Lower leg skin (tissue), 4 donors: ENCODE data around the gene ABHD2. TPM values are rescaled to one million over a fixed set of nuclear protein-coding genes. Genes with fewer than 3 reads are reported as not detected.
"Not testable (repeated sequence)": the region's sequence is repeated elsewhere in the genome, so short reads cannot be mapped to it uniquely, and the experiment has no call there.

Experiments
- DNase-seq, 2 donors: peaks; one replicate each; pipeline ENCODE4 v3.0.0-alpha.2; 2019; ENCODE audit warnings: low spot score in 2 of 2
- H3K4me3 ChIP-seq: fragments of 200-600 bp; sonication (generic); 2 replicates; pipeline ENCODE4 v1.5.1; 2017; ENCODE audit warnings: mild to moderate bottlenecking, low read depth; ENCODE audit not compliant: poor library complexity, severe bottlenecking
- CTCF ChIP-seq, 3 donors: fragments of 450-650 bp; IDR thresholded peaks; one replicate each; pipeline ENCODE4 v1.5.1; 2016; ENCODE audit warnings: antibody characterized with exemption in 3 of 3, mild to moderate bottlenecking in 3 of 3, moderate library complexity in 2 of 3
- POLR2A ChIP-seq, 2 donors: fragments of 450-650 bp; IDR thresholded peaks; one replicate each; pipeline ENCODE4 v1.6.1; 2016 to 2017; ENCODE audit warnings: antibody characterized with exemption in 2 of 2, mild to moderate bottlenecking in 1 of 2, moderate library complexity in 1 of 2
- WGBS, 2 donors: methylation state at CpG; one replicate each; pipeline ENCODE4 v1.1.5; 2018; 5-methylcytosine and 5-hydroxymethylcytosine counted together
- intact Hi-C: fragments of 100-400 bp; cut with DNase I; formaldehyde crosslinking; loops from one replicate; pipeline ENCODE4 v1.15.0; 2023; ENCODE audit warnings: low total_unique reads
- total RNA-seq, 4 donors: library from RNA; depleted of rRNA; stranded (reverse); fragments of >200 nt; gene quantifications; one replicate each; pipeline ENCODE4 v1.1.0, GENCODE V29; 2016

ABHD2 gene
- total RNA-seq, 4 donors from 2014 or later, result 21.5 to 57.3 (median 38.5) TPM

- 60 to 66% methylated on average over 1 of the region's 1 CpG for WGBS, 2 donors
- intact Hi-C loops, result no loop called here
- DNase-seq, result no peak
- no peak for TF ChIP-seq POLR2A (IDR thresholded peaks at IDR 0.05)
- TF ChIP-seq CTCF (IDR thresholded peaks at IDR 0.05), result no peak
- H3K4me3 ChIP-seq, result no peak overlapping the region
Measured at GRCh38 chr15:89077750-89078149, 10.5 kb upstream of the ABHD2 start.

GRCh38 chr15:89078851-89079810 lies 9.1 kb upstream of the ABHD2 start:
- DNase-seq, result peak in 1 of 2 donors; percentile 14
- WGBS, 2 donors, result 93 to 94% methylated on average over 5 of the region's 5 CpGs
- H3K4me3 ChIP-seq, result no peak overlapping the region
- TF ChIP-seq POLR2A (IDR thresholded peaks at IDR 0.05) (no peak), CTCF (IDR thresholded peaks at IDR 0.05) (no peak)
- intact Hi-C loops, result no loop called here

GRCh38 chr15:89081878-89082277 lies 6.4 kb upstream of the ABHD2 start:
- intact Hi-C loops, result no loop called here
- no peak overlapping the region for H3K4me3 ChIP-seq
- 93 to 97% methylated on average over 1 of the region's 1 CpG for WGBS, 2 donors
- no peak for DNase-seq
- TF ChIP-seq CTCF (IDR thresholded peaks at IDR 0.05) (no peak), POLR2A (IDR thresholded peaks at IDR 0.05) (no peak)

- no peak overlapping the region for H3K4me3 ChIP-seq
- intact Hi-C loops, result no loop called here
- no peak for TF ChIP-seq POLR2A (IDR thresholded peaks at IDR 0.05)
- TF ChIP-seq CTCF (IDR thresholded peaks at IDR 0.05), result no peak
- peak in 1 of 2 donors; percentile 14 for DNase-seq
- 97 to 98% methylated on average over 6 of the region's 6 CpGs for WGBS, 2 donors
Measured at GRCh38 chr15:89083246-89083645, 5.0 kb upstream of the ABHD2 start.

- DNase-seq, result peak in 1 of 2 donors; percentile 18
- H3K4me3 ChIP-seq, result no peak overlapping the region
- TF ChIP-seq POLR2A (IDR thresholded peaks at IDR 0.05), result no peak
- TF ChIP-seq CTCF (IDR thresholded peaks at IDR 0.05), result no peak
- intact Hi-C loops, result no loop called here
- WGBS, 2 donors, result 72 to 75% methylated on average over 4 of the region's 4 CpGs
Measured at GRCh38 chr15:89085289-89085926, 2.8 kb upstream of the ABHD2 start.

GRCh38 chr15:89085933-89086332 lies 2.3 kb upstream of the ABHD2 start:
- DNase-seq, result peak in 1 of 2 donors; percentile 8
- H3K4me3 ChIP-seq, intact Hi-C loops: not testable (repeated sequence)
- 50 to 81% methylated on average over 1 of the region's 1 CpG for WGBS, 2 donors

- peak in 1 of 2 donors; percentile 72 for DNase-seq
- H3K4me3 ChIP-seq, intact Hi-C loops: not testable (repeated sequence)
- WGBS, 2 donors, result 97 to 99% methylated on average over 5 of the region's 5 CpGs
Measured at GRCh38 chr15:89086390-89086789, 1.9 kb upstream of the ABHD2 start.
